Pulmonary artery endothelial cell (primary cell): Measurements from ENCODE around the gene ITGA4. TPM values are rescaled to one million over a fixed set of nuclear protein-coding genes. Genes with fewer than 3 reads are reported as not detected.
"Not testable (repeated sequence)": the region's sequence is repeated elsewhere in the genome, so short reads cannot be mapped to it uniquely, and the experiment has no call there.

ENCODE experiments used
- DNase-seq: peaks from one replicate; pipeline ENCODE4 v3.0.0-alpha.2; 2011; ENCODE audit warnings: low read depth, low spot score
- total RNA-seq: library from RNA; depleted of rRNA; stranded (reverse); fragments of >200 nt; gene quantifications from 2 replicates; pipeline ENCODE4 v1.2.3, GENCODE V29; 2014

ITGA4 gene
- 1.6 and 9.3 TPM in 2 replicates for total RNA-seq

GRCh38 chr2:181457121-181457740, at the start of gene ITGA4:
Gene ITGA4, plus strand, starts transcription at chr2:181457386. Its CDS starts 269 bp downstream, at chr2:181457655.
- DNase-seq = no peak

- no peak for DNase-seq
These were observed 48.3 kb upstream of the ITGA4 start for GRCh38 chr2:181408861-181409260.

- DNase-seq = no peak
These were observed 45.9 kb upstream of the ITGA4 start for GRCh38 chr2:181411105-181411849.

- no peak for DNase-seq
These were observed 37.9 kb upstream of the ITGA4 start for GRCh38 chr2:181419129-181419855.

- DNase-seq = no peak
These were observed 36.7 kb upstream of the ITGA4 start for GRCh38 chr2:181420259-181421130.

GRCh38 chr2:181421131-181421458, 36.1 kb upstream of the ITGA4 start:
- no peak for DNase-seq

GRCh38 chr2:181421464-181421863, 35.7 kb upstream of the ITGA4 start:
- DNase-seq = no peak

GRCh38 chr2:181426672-181427071, 30.5 kb upstream of the ITGA4 start:
- DNase-seq = no peak

GRCh38 chr2:181430406-181431118, 26.6 kb upstream of the ITGA4 start:
- DNase-seq = no peak

GRCh38 chr2:181431674-181432073, 25.5 kb upstream of the ITGA4 start:
- no peak for DNase-seq

GRCh38 chr2:181438261-181438660, 18.9 kb upstream of the ITGA4 start:
- DNase-seq = no peak

GRCh38 chr2:181440344-181440743, 16.8 kb upstream of the ITGA4 start:
- DNase-seq = no peak

- DNase-seq = no peak
These were observed 16.3 kb upstream of the ITGA4 start for GRCh38 chr2:181440919-181441318.

GRCh38 chr2:181441670-181442069, 15.5 kb upstream of the ITGA4 start:
- no peak for DNase-seq

- no peak for DNase-seq
These were observed 12.5 kb upstream of the ITGA4 start for GRCh38 chr2:181444654-181445053.

GRCh38 chr2:181446985-181447384, 10.2 kb upstream of the ITGA4 start:
- DNase-seq = no peak

- DNase-seq = not testable (repeated sequence)
These were observed 7.9 kb upstream of the ITGA4 start for GRCh38 chr2:181449278-181449677.

- DNase-seq = no peak
These were observed 2.3 kb upstream of the ITGA4 start for GRCh38 chr2:181454686-181455450.

GRCh38 chr2:181456660-181457120, 496 bp upstream of the ITGA4 start:
- no peak for DNase-seq
